HepG2 (cell line): ENCODE results near the gene VEZF1. TPM values are rescaled to one million over a fixed set of nuclear protein-coding genes. Genes with fewer than 3 reads are reported as not detected.

Experiments
- ATAC-seq: fragments of 200-7000 bp; cut with Tn5 transposase; 3 replicates; pipeline ENCODE4 v1.9.1; 2020; ENCODE audit warnings: mild to moderate bottlenecking, moderate library complexity
- BruUV-seq: library from RNA; stranded (reverse); fragments of 400-500 nt; replicated peaks from 2 replicates; lab custom pipeline; 2021; lab: Mats Ljungman, UMichigan
- CTCF ChIA-PET: fragments of 300-600 bp; formaldehyde crosslinking; extraction: SDS; loops from one replicate; lab custom pipeline; 2021; ENCODE audit warnings: low total read pairs, inconsistent platforms, low intra/inter-chr PET ratio; lab: Yijun Ruan, JAX
- POLR2A ChIA-PET: fragments of 350-600 bp; sonication (Branson Sonifier 250); formaldehyde crosslinking; loops from one replicate; lab custom pipeline; 2020; ENCODE audit warnings: antibody characterized with exemption, inconsistent platforms; lab: Yijun Ruan, JAX
- DNase-seq: peaks from one replicate; pipeline ENCODE4 v3.0.0-alpha.2; 2015; ENCODE audit warnings: low spot score
- FAIRE-seq: peaks from 3 replicates; lab custom pipeline; 2011; peaks lifted over from hg19 to GRCh38; lab: Jason Lieb, UNC
- H2AFZ ChIP-seq: one replicate; pipeline ENCODE4 v1.6.1; 2011; ENCODE audit warnings: low read length, inconsistent platforms
- H3K27ac ChIP-seq: fragments of 300-600 bp; 3 replicates; pipeline ENCODE4 v1.8.0; 2011; ENCODE audit warnings: mixed run types, mild to moderate bottlenecking, mixed read lengths, low read length, inconsistent platforms; ENCODE audit not compliant: insufficient read depth; ENCODE audit errors: extremely low read length
- H3K27me3 ChIP-seq, 2 experiments: fragments of 200-600 bp in 1 of 2; 2 replicates in 1 of 2; 3 replicates in 1 of 2; pipeline versions ENCODE4 v1.6.0 to v1.8.0; 2011; ENCODE audit warnings: low read length in 2 of 2, mild to moderate bottlenecking in 2 of 2, moderate library complexity in 2 of 2, inconsistent platforms in 1 of 2; ENCODE audit not compliant: insufficient read depth in 2 of 2, control insufficient read depth in 1 of 2
- H3K36me3 ChIP-seq, 2 experiments: fragments of 200-600 bp in 1 of 2; replicated peaks in 1 of 2; 2 replicates in 1 of 2; 3 replicates in 1 of 2; pipeline versions ENCODE4 v1.5.1 to v1.8.0; 2011; ENCODE audit warnings: low read length in 2 of 2, inconsistent platforms in 1 of 2; ENCODE audit not compliant: insufficient read depth in 2 of 2, control insufficient read depth in 1 of 2
- H3K4me1 ChIP-seq: 2 replicates; pipeline ENCODE4 v1.5.1; 2012; ENCODE audit warnings: low read length, inconsistent platforms; ENCODE audit not compliant: insufficient read depth
- H3K4me2 ChIP-seq: 2 replicates; pipeline ENCODE4 v1.6.0; 2011; ENCODE audit warnings: low read depth, low read length, inconsistent platforms
- H3K4me3 ChIP-seq, 3 experiments: fragments of 200-600 bp in 1 of 3; sonication (generic), shearing (Covaris generic) in 1 of 3; replicated peaks in 1 of 3; 2 replicates each; pipeline ENCODE4 v1.5.1; 2011 to 2016; ENCODE audit warnings: low read length in 3 of 3, inconsistent platforms in 2 of 3, low read depth in 2 of 3, mild to moderate bottlenecking in 2 of 3, control low read depth in 1 of 3, mixed read lengths in 1 of 3; ENCODE audit not compliant: insufficient read depth in 1 of 3
- H3K79me2 ChIP-seq: one replicate; pipeline ENCODE4 v1.6.1; 2011; ENCODE audit warnings: low read length, inconsistent platforms; ENCODE audit not compliant: insufficient read depth
- H3K9ac ChIP-seq: 2 replicates; pipeline ENCODE4 v1.6.0; 2011; ENCODE audit warnings: mild to moderate bottlenecking, low read depth, low read length, inconsistent platforms; ENCODE audit not compliant: insufficient read depth
- H3K9me3 ChIP-seq: 2 replicates; pipeline ENCODE4 v1.5.1; 2012; ENCODE audit warnings: mild to moderate bottlenecking, low read length
- H4K20me1 ChIP-seq: 2 replicates; pipeline ENCODE4 v1.6.0; 2011; ENCODE audit warnings: inconsistent platforms, mild to moderate bottlenecking, low read length, moderate library complexity; ENCODE audit not compliant: insufficient read depth
- AKAP8 ChIP-seq: sonication (generic); formaldehyde crosslinking; IDR thresholded peaks from 2 replicates; pipeline ENCODE4 v1.5.1; 2020; ENCODE audit warnings: mild to moderate bottlenecking, missing genetic modification reagents
- ARID2 ChIP-seq: sonication (generic); formaldehyde crosslinking; IDR thresholded peaks from 2 replicates; pipeline ENCODE4 v1.8.1; 2022; ENCODE audit warnings: mild to moderate bottlenecking, missing genetic modification reagents, borderline replicate concordance
- EHMT2 ChIP-seq: fragments of 200-600 bp; sonication (generic); IDR thresholded peaks from 2 replicates; pipeline ENCODE4 v1.7.0; 2017; ENCODE audit warnings: antibody characterized with exemption, low read depth, low read length, borderline replicate concordance
- FOSL2 ChIP-seq: sonication (generic); formaldehyde crosslinking; IDR thresholded peaks from 2 replicates; pipeline ENCODE4 v1.4.0; 2020; ENCODE audit warnings: missing genetic modification reagents
- FOXC1 ChIP-seq: sonication (generic); formaldehyde crosslinking; IDR thresholded peaks from 2 replicates; pipeline ENCODE4 v1.8.0; 2022; ENCODE audit warnings: mild to moderate bottlenecking, missing genetic modification reagents, borderline replicate concordance
- JUNB ChIP-seq: sonication (generic); formaldehyde crosslinking; IDR thresholded peaks from 2 replicates; pipeline ENCODE4 v1.8.0; 2022; ENCODE audit warnings: missing genetic modification reagents, mild to moderate bottlenecking, borderline replicate concordance
- MXD3 ChIP-seq: IDR thresholded peaks from 2 replicates; pipeline ENCODE4 v1.6.1; 2016; ENCODE audit warnings: mild to moderate bottlenecking, missing biosample characterization, missing genetic modification reagents
- NCOA2 ChIP-seq: sonication (generic); formaldehyde crosslinking; IDR thresholded peaks from 2 replicates; pipeline ENCODE4 v1.8.0; 2022; ENCODE audit warnings: inconsistent platforms
- ONECUT2 ChIP-seq: sonication (generic); formaldehyde crosslinking; IDR thresholded peaks from 2 replicates; pipeline ENCODE4 v1.4.0; 2020; ENCODE audit warnings: missing genetic modification reagents
- ZBTB26 ChIP-seq: IDR thresholded peaks from 2 replicates; pipeline ENCODE4 v1.6.1; 2016; ENCODE audit warnings: missing compliant biosample characterization, missing genetic modification reagents, borderline replicate concordance
- ZNF138 ChIP-seq: sonication (generic); formaldehyde crosslinking; IDR thresholded peaks from 2 replicates; pipeline ENCODE4 v1.5.0; 2020; ENCODE audit warnings: mild to moderate bottlenecking, low read depth, missing genetic modification reagents
- ZNF280B ChIP-seq: sonication (generic); formaldehyde crosslinking; IDR thresholded peaks from 2 replicates; pipeline ENCODE4 v1.5.0; 2020; ENCODE audit warnings: missing genetic modification reagents, mild to moderate bottlenecking, borderline replicate concordance
- ZNF33B ChIP-seq: sonication (generic); formaldehyde crosslinking; IDR thresholded peaks from 2 replicates; pipeline ENCODE4 v1.5.1; 2020; ENCODE audit warnings: mild to moderate bottlenecking, missing genetic modification reagents
- ZNF850 ChIP-seq: sonication (generic); formaldehyde crosslinking; conservative IDR thresholded peaks from 2 replicates; pipeline ENCODE4 v1.9.0; 2021; ENCODE audit warnings: mild to moderate bottlenecking, missing genetic modification reagents
- WGBS: methylation state at CpG from one replicate; pipeline ENCODE4 v1.1.6; 2017; ENCODE audit warnings: low lambda C conversion rate; 5-methylcytosine and 5-hydroxymethylcytosine counted together
- in situ Hi-C: cut with HindIII; loops from 2 replicates; pipeline ENCODE4 v1.10.0; 2017; ENCODE audit warnings: low pct_unique_long_range_greater_than_20kb; ENCODE audit not compliant: extremely low pct_ligation_motif_present
- intact Hi-C: fragments of 100-400 bp; cut with micrococcal nuclease; formaldehyde crosslinking; loops from one replicate; pipeline ENCODE4 v1.10.0; 2022; ENCODE audit not compliant: unreplicated experiment
- polyA plus RNA-seq, 8 experiments: library from polyadenylated mRNA; depleted of rRNA in 3 of 8; stranded (reverse) in 7 of 8; unstranded in 1 of 8; fragments of >200 nt; fragmentation: Illumina TruSeq in 4 of 8; extraction: Trizol in 4 of 8; gene quantifications; 2 replicates each; pipeline versions ENCODE4 v1.2.1 to v1.2.3, GENCODE V29; 2011 to 2016; ENCODE audit warnings: low read depth in 4 of 8, missing spikeins in 1 of 8, mixed read lengths in 1 of 8; ENCODE audit not compliant: insufficient read depth in 1 of 8
- total RNA-seq, 5 experiments: library from RNA; depleted of rRNA; stranded (reverse); fragments of >200 nt; fragmentation: Illumina TruSeq; extraction: Trizol; gene quantifications; 2 replicates each; pipeline ENCODE4 v1.2.3, GENCODE V29; 2016; ENCODE audit warnings: low read depth in 1 of 5
- TF ChIP-seq, protein P1 (sequence below): sonication (generic); formaldehyde crosslinking; IDR thresholded peaks from 2 replicates; pipeline ENCODE4 v1.8.0; 2023; ENCODE audit warnings: mild to moderate bottlenecking, missing genetic modification reagents

VEZF1 gene
- total and polyA plus RNA-seq, 2 of the 13 experiments (the other 11 are each of a cell fraction or from before 2014, with no cell fraction given): 45.9 to 49.7 TPM

DNA sequence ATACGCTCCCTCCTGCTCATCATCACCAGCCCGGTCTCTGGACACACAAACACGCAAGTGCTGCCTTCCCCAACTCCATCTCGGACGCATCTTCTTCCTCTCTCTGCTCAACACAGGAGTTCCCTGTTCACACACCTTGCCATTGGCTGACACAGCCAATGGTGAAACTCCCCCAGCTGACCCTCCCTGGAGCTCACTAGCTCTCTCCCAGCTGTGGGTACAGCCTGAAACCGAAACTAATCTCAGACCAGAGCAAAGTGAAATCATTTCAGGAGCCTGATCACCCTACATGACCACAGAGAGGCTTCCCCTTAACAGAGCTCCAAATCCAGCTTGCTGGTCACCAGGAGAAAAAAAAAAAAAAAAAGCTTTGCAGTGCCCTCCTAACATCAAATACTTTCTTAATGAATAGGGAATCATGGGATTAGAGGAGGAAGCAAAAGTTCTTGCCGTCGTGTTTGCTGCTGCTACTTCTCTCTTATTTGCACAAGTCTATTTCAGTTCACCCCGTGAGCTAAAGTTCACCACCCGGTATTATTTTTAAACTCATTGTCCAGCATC lies 41.2 kb downstream of the VEZF1 start (continued):
- no peak for TF ChIP-seq ARID2 (CRISPR knock-in tag)

- ChIA-PET CTCF (no interaction called here), POLR2A (interaction anchor here (0.9 to 3.0 kb wide), 9 partner anchors 8 to 71 kb away, joined by 3 to 21 read pairs (median 8); partner anchors contain the start of genes CUEDC1 and SRSF1)
- 83% methylated on average over 6 of the region's 6 CpGs for WGBS
- peak overlapping the region; percentile 61; the same call in 1 of the 2 replicates for H3K9ac ChIP-seq
- H3K27me3 ChIP-seq: no peaks in the 10 kb centered on the region
- H3K4me2 ChIP-seq: peak overlapping the region; percentile 71
- no TSS peak for BruUV-seq
- H3K36me3 ChIP-seq: no peaks in the 10 kb centered on the region
- intact Hi-C loops: no loop called here
- no peak for ATAC-seq
- H3K4me1 ChIP-seq: peaks cover 71% of the 10 kb centered on the region
- FAIRE-seq: no peak
- no peak overlapping the region for H2AFZ ChIP-seq
- H3K9me3 ChIP-seq: no peaks in the 10 kb centered on the region
- no peaks in the 10 kb centered on the region for H4K20me1 ChIP-seq
- H3K79me2 ChIP-seq: no peaks in the 10 kb centered on the region
- DNase-seq: no peak
- peak overlapping the region; percentile 44 to 58 (median 55); a peak in 5 of 6 replicates for H3K4me3 ChIP-seq
- H3K27ac ChIP-seq: peak overlapping the region; percentile 63
- in situ Hi-C loops: no loop called here
- TF ChIP-seq NCOA2 (CRISPR knock-in tag): 0 out of 2 replicates have a peak, but pooled peaks have one; percentile 1
- 0 out of 2 replicates have a peak, but pooled peaks have one; percentile 27 for TF ChIP-seq ZBTB26 (CRISPR knock-in tag)
- no peak for TF ChIP-seq JUNB (CRISPR knock-in tag)
- no peak for TF ChIP-seq FOXC1 (CRISPR knock-in tag)
- TF ChIP-seq ZNF138 (CRISPR knock-in tag): no peak
- TF ChIP-seq ZNF33B: no peak
- no peak for TF ChIP-seq ONECUT2 (CRISPR knock-in tag)
- no peak for TF ChIP-seq AKAP8 (CRISPR knock-in tag)
- TF ChIP-seq FOSL2 (CRISPR knock-in tag): no peak
- TF ChIP-seq EHMT2: no peak
- TF ChIP-seq, protein P1, sequence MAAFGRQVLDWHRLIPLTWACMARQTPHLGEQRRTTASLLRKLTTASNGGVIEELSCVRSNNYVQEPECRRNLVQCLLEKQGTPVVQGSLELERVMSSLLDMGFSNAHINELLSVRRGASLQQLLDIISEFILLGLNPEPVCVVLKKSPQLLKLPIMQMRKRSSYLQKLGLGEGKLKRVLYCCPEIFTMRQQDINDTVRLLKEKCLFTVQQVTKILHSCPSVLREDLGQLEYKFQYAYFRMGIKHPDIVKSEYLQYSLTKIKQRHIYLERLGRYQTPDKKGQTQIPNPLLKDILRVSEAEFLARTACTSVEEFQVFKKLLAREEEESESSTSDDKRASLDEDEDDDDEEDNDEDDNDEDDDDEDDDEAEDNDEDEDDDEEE: 0 out of 2 replicates have a peak, but pooled peaks have one; percentile 17
- no peak for TF ChIP-seq ZNF850 (CRISPR knock-in tag)
- TF ChIP-seq ZNF280B (CRISPR knock-in tag): no peak
- no peak for TF ChIP-seq MXD3 (CRISPR knock-in tag)
Observed at GRCh38 chr17:57945996-57946797, 41.9 kb downstream of the VEZF1 start.
